GM18861 (cell line): ENCODE data around the gene KRT16.
"Not testable (repeated sequence)": the region's sequence is repeated elsewhere in the genome, so short reads cannot be mapped to it uniquely, and the experiment has no call there.

Experiments
- ATAC-seq: cut with Tn5 transposase; IDR thresholded peaks from one replicate; pipeline ENCODE4 v1.9.1; 2021; ENCODE audit not compliant: unreplicated experiment

The KRT16 gene

GRCh38 chr17:41612376-41613160 lies at the start of gene KRT16:
TSS of gene KRT16 (minus strand) at chr17:41612767. CDS start at chr17:41612688, 79 bp downstream.
- not testable (repeated sequence) for ATAC-seq

- no peak for ATAC-seq
Measured at GRCh38 chr17:41660221-41660711, 47.7 kb upstream of the KRT16 start.

- no peak for ATAC-seq
Measured at GRCh38 chr17:41659427-41660212, 47.1 kb upstream of the KRT16 start.

- no peak for ATAC-seq
Measured at GRCh38 chr17:41658846-41659245, 46.3 kb upstream of the KRT16 start.

- no peak for ATAC-seq
Measured at GRCh38 chr17:41657936-41658335, 45.4 kb upstream of the KRT16 start.

- ATAC-seq: no peak
Measured at GRCh38 chr17:41657176-41657754, 44.7 kb upstream of the KRT16 start.

GRCh38 chr17:41656249-41657023 lies 43.9 kb upstream of the KRT16 start:
- ATAC-seq: no peak

- no peak for ATAC-seq
Measured at GRCh38 chr17:41655611-41656111, 43.1 kb upstream of the KRT16 start.

- no peak for ATAC-seq
Measured at GRCh38 chr17:41654678-41655607, 42.4 kb upstream of the KRT16 start.

- no peak for ATAC-seq
Measured at GRCh38 chr17:41653892-41654677, 41.5 kb upstream of the KRT16 start.

- ATAC-seq: no peak
Measured at GRCh38 chr17:41653421-41653820, 40.9 kb upstream of the KRT16 start.

- no peak for ATAC-seq
Measured at GRCh38 chr17:41652461-41652970, 39.9 kb upstream of the KRT16 start.

GRCh38 chr17:41651625-41652460 lies 39.3 kb upstream of the KRT16 start:
- no peak for ATAC-seq

GRCh38 chr17:41650794-41651624 lies 38.4 kb upstream of the KRT16 start:
- no peak for ATAC-seq

- no peak for ATAC-seq
Measured at GRCh38 chr17:41649923-41650519, 37.5 kb upstream of the KRT16 start.

GRCh38 chr17:41648411-41649195 lies 36.0 kb upstream of the KRT16 start:
- ATAC-seq: no peak
